COR-L47 (cell line): ENCODE measurements around the gene MFAP4.

Source experiments
- DNase-seq: peaks from one replicate; lab custom pipeline; 2025; lab: John Stamatoyannopoulos, UW

MFAP4 gene

DNA sequence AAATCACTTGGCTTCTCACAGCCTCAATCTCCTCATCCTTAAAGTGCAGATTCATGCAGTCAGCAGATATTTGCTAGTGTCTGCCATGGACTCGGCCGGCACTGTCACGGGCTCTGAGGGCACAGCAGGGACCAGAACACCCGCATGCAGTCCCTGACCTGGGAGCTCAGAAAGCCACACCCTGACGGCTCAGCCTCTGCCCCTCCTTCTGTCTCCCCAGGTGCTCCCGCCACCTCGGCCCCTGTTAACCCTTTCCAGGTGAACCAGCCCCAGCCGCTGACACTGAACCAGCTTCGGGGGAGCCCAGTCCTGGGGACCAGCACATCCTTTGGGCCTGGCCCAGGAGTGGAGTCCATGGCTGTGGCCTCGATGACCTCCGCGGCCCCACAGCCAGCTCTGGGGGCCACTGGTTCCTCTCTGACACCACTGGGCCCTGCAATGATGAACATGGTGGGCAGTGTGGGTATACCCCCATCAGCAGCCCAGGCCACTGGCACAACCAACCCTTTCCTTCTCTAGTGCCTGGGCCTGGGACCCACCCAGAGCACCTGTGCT lies 53.2 kb downstream of the MFAP4 start:
- DNase-seq = no peak
